HG03439 (cell line): ENCODE measurements around the gene MLN.

Experiments used
- ATAC-seq: cut with Tn5 transposase; IDR thresholded peaks from one replicate; pipeline ENCODE4 v1.9.1; 2021; ENCODE audit warnings: mild to moderate bottlenecking, moderate library complexity; ENCODE audit not compliant: unreplicated experiment

Gene MLN

GRCh38 chr6:33772902-33773472, 30.8 kb downstream of the MLN start:
- ATAC-seq, result no peak

GRCh38 chr6:33772082-33772830, 31.5 kb downstream of the MLN start:
- no peak for ATAC-seq

GRCh38 chr6:33771146-33772081, 32.4 kb downstream of the MLN start:
- ATAC-seq, result no peak

DNA sequence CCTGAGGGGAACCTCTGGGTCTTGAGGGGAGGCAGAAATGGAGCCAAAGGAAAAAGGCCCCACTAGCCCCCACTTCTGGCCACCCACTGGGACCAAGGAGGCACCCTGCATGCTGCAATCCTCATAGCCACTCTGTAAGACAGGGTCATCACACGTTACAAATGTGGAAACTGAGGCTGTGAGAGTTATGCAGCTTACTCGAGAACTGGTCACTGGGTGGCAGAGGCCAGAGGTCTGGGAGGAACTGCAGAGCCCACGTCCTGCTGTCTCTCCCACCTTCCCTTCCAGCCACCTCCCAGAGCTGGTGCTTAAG, 33.0 kb downstream of the MLN start:
- ATAC-seq, result no peak

DNA sequence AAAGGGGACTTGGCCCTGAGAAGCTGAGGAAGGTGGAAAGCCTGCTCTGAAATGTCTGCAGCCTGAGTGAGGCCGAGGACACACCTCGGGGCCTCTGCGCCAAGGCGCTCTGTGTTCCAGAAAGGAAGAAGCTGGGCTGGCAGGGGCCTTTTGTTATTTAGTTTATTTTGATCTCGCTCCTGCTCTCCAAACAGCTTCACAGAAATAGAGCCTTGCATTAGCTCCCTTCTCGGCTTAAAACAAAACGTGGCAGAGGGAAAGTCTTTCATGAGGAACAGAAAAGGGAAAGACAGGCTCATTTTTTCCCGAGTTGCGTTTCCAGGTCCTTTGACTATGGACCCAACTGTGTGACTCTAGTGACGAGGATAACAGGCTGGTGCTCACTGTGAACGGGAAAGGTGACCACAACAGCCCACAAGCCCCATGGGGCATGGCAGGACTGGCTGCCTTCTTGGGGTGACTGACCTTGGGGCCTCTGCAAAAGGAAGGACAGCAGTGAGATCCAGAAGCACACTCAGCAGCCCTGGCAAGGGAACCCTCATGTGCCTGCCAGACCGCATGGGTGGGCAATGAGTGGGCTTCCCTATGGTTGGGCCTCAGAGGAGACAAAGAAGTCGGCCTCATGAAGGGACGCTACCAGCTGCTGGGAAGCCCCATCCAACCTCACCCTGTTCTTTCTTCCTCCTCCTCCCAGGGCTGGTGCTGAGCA, 33.5 kb downstream of the MLN start:
- ATAC-seq, result no peak

DNA sequence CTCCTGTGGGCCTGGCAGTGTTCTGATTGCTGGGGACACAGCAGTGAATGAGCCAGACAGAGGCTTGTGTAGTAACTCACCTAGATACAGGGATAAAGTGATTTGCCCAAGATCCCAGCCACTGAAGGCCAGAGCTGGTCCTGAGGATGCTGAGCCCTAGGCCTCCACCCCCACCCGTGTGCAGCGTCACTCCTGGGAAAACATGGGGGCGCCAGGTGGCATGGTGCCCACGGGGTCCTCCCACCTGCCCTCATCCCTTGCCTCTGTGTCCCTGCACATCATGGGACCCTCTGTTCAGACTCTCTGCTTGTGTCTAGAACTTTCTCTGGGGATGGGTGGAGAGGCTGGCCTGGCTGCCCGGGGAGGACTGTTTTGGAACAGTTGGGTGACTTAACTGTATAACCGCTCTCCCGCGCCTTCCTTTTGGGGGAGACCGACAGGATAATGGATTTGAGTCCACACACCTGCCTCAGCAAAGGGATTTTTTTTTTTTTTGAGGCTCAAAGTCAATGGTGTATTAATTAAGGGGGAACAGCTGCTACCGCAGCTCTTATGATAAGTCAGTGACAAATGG, 34.5 kb downstream of the MLN start:
- ATAC-seq, result no peak

GRCh38 chr6:33768644-33769120, 35.1 kb downstream of the MLN start:
- no peak for ATAC-seq

DNA sequence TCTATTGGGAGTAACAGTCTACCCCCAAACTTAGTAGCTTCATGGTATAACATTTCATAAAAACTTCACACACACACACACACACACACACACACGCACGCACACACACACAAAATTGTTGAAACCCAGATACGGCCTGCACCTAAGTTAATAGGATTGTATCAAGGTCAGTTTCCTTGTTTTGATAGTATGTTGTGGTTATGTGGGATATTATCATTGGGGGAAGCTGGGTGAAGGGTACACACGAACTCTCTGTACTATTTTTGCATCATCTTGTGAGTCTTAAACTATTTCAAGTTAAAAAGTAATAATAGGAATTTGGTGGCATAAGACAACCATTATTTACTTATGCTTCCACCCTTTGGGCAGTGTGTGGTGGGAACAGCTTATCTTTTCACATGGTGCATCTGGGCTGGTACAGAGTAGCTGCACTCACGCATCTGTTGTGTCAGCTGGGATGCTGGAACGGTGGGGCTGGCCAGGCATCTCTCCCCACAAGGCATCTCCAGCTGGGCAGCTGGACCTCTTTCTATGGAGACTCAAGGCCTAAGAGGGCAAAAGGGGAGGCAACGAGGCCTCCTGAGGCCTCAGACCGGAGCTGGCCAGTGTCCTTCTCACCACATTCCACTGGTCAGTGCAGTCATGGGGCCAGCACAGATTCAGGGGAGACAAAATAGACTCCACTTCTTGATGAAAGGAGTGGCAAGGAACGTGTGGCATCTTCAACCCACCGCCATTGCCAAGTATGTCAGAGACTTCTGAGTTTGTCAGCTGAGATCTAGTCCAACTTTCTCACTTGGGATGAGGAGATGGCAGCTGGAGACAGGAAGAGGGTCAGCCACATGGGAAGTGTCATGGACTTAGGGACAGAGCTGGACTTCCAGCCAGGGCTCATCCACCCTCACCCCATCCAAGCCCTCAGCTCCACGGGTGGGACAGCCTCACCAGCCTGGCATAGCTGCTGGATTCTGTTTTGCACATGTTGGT, 36.6 kb downstream of the MLN start:
- ATAC-seq, result no peak

DNA sequence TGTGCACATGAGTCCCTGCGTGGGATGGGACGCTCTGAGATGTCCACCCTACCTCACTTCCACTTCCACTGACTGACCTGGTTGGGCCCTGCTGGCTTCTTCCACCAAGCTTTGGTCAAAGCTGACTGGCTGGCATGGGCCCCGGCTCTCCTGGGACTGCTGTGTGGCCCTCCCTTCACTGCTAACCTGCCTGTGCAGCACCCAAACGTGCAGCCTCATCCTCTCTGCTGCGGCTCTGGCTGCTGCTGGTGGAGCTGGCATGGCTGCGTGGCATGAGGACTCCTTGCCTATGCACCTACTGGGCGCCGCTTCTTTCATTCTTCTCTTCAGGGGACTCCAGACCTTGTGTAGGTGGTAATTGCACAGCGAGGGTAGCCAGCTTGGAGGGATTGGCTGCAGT, 38.4 kb downstream of the MLN start:
- ATAC-seq, result no peak

DNA sequence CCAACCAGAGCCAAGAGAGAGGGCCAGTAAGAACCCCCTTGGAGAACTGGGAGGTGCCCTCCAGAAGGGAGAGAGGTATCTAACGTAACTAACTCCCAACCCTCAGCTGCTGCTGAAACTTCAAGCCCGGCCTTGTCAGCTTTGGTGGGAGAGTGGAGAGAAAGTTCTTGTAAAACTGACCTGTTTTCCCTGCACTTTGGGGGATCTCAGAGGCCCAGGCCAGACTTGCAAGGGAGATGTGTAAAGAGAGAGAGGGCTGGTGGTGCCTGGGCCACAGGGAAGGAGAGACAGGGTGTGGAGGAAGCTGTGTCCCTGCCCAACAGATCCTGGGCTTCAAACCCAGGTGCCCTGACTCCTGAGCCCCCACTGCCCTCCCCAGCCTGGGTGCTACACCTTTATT, 39.8 kb downstream of the MLN start:
- no peak for ATAC-seq

GRCh38 chr6:33763483-33763882, 40.3 kb downstream of the MLN start:
- ATAC-seq, result no peak

- ATAC-seq, result no peak
Measured at GRCh38 chr6:33762713-33763112, 41.1 kb downstream of the MLN start.

DNA sequence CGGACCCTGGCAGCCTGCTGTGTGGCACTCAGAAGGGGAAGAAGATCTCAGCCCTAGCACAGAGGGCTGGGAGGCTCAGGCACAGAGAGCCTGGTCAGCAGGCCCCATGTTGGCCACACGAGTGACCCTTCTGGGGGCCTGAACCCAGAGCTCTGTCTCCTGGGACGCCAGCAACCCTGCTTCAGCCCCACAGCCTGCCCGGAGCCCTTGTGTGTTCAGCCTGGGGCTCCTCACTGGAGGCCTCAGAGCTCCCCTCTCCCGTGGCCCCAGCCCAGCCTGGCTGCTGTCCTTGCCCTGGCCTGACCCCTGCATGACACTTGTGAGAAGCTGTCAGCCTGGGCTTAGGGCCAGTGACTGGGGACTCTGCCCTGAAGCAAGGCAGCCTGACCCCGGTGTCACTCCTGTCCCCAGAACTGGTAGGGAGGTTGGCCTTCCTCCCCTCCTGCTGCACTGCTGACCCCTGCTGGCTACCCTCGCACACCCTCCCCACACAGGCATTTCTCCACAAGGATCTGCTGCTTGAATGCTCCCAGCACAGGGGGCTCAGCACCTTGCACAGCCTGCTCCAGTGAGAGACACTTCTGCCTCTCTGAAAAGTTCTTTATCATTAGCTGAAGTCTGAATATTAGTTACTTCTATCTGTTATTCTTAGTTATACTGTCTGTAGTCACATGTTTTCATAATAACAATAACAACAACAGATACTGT, 41.7 kb downstream of the MLN start:
- no peak for ATAC-seq

GRCh38 chr6:33761581-33761921, 42.3 kb downstream of the MLN start:
- no peak for ATAC-seq

GRCh38 chr6:33759887-33760629, 43.7 kb downstream of the MLN start:
- ATAC-seq, result no peak

GRCh38 chr6:33758815-33759216, 45.0 kb downstream of the MLN start:
- no peak for ATAC-seq

GRCh38 chr6:33757906-33758305, 45.9 kb downstream of the MLN start:
- no peak for ATAC-seq

- ATAC-seq, result no peak
Measured at GRCh38 chr6:33757113-33757512, 46.7 kb downstream of the MLN start.
